Gastrocnemius medialis (tissue), 4 donors: Measurements from ENCODE around the gene IL7R.

ENCODE experiments used
- POLR2A ChIP-seq, 2 donors: fragments of 450-650 bp; IDR thresholded peaks; one replicate each; pipeline ENCODE4 v1.6.1; 2017; ENCODE audit warnings: antibody characterized with exemption in 2 of 2, mild to moderate bottlenecking in 2 of 2, moderate library complexity in 2 of 2
- TF ChIP-seq, protein P1 (sequence below), 5 experiments: fragments of 450-650 bp in 3 of 5; fragments of 200-600 bp in 2 of 5; sonication (generic) in 2 of 5; IDR thresholded peaks in 4 of 5; conservative IDR thresholded peaks in 1 of 5; 1 replicate in 4 of 5; 2 replicates in 1 of 5; pipeline ENCODE4 v1.5.1; 2016 to 2019; ENCODE audit warnings: antibody characterized with exemption in 5 of 5, mild to moderate bottlenecking in 3 of 5, moderate library complexity in 3 of 5

DNA sequence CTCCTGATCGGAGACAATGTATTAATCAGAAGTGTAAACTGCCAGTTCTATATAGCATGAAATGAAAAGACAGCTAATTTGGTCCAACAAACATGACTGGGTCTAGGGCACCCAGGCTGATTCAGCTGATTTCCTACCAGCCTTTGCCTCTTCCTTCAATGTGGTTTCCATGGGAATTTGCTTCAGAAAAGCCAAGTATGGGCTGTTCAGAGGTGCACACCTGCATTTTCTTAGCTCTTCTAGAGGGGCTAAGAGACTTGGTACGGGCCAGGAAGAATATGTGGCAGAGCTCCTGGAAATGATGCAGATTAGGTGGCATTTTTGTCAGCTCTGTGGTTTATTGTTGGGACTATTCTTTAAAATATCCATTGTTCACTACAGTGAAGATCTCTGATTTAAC lies 22.4 kb downstream of the IL7R start:
- TF ChIP-seq, protein P1, sequence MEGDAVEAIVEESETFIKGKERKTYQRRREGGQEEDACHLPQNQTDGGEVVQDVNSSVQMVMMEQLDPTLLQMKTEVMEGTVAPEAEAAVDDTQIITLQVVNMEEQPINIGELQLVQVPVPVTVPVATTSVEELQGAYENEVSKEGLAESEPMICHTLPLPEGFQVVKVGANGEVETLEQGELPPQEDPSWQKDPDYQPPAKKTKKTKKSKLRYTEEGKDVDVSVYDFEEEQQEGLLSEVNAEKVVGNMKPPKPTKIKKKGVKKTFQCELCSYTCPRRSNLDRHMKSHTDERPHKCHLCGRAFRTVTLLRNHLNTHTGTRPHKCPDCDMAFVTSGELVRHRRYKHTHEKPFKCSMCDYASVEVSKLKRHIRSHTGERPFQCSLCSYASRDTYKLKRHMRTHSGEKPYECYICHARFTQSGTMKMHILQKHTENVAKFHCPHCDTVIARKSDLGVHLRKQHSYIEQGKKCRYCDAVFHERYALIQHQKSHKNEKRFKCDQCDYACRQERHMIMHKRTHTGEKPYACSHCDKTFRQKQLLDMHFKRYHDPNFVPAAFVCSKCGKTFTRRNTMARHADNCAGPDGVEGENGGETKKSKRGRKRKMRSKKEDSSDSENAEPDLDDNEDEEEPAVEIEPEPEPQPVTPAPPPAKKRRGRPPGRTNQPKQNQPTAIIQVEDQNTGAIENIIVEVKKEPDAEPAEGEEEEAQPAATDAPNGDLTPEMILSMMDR (IDR thresholded peaks at IDR 0.05 in 4 of 5, conservative IDR thresholded peaks at IDR 0.05 in 1 of 5), result no peak
- no peak for TF ChIP-seq POLR2A (IDR thresholded peaks at IDR 0.05)
